ENCODE data around the gene PLVAP.

The PLVAP gene

GRCh38 chr19:17338433-17339078 is 38.6 kb downstream of the PLVAP start:
- peak overlapping the region in 2 of 21 experiments; percentile 93 to 94 for H3K27ac ChIP-seq
- peak overlapping the region in 5 of 7 experiments; percentile 55 to 84 (median 78) for H3K4me3 ChIP-seq

- H3K4me3 ChIP-seq: peak overlapping the region; percentile 53 to 84 (median 72)
- H3K27ac ChIP-seq: peak overlapping the region in 20 of 21 experiments; percentile 54 to 98 (median 92)
Observed at GRCh38 chr19:17337675-17338432, 39.3 kb downstream of the PLVAP start.

GRCh38 chr19:17336872-17337674 is 40.1 kb downstream of the PLVAP start, which contains the start of gene GTPBP3:
GTPBP3 (plus strand) TSS chr19:17337553; CDS start chr19:17337612, 59 bp downstream.
- Histone ChIP-seq H3K27ac (peak within 1 kb of the TSS; percentile 56 to 98 (median 93)), H3K4me3 (peak within 1 kb of the TSS; percentile 53 to 84 (median 72))

- Histone ChIP-seq H3K4me3 (peak overlapping the region in 1 of 7 experiments; percentile 53), H3K27ac (peak overlapping the region in 12 of 21 experiments; percentile 16 to 94 (median 85))
Observed at GRCh38 chr19:17335575-17335974, 41.6 kb downstream of the PLVAP start.

- Histone ChIP-seq H3K4me3 (peak within 1 kb of the TSS; percentile 48 to 92 (median 58)), H3K27ac (peak within 1 kb of the TSS in 20 of 21 experiments; percentile 44 to 94 (median 82))
Observed at GRCh38 chr19:17334414-17335409, 42.4 kb downstream of the PLVAP start, which contains the start of gene ANO8. ANO8 (minus strand) TSS chr19:17334855; CDS start chr19:17334670, 185 bp downstream.

- Histone ChIP-seq H3K4me3 (peak overlapping the region; percentile 48 to 92 (median 58)), H3K27ac (peak overlapping the region in 20 of 21 experiments; percentile 44 to 94 (median 81))
Observed at GRCh38 chr19:17333611-17334413, 43.3 kb downstream of the PLVAP start.

- H3K4me3 ChIP-seq: peak overlapping the region in 1 of 7 experiments; percentile 48
- H3K27ac ChIP-seq: peak overlapping the region in 1 of 21 experiments; percentile 73
Observed at GRCh38 chr19:17332677-17333581, 44.2 kb downstream of the PLVAP start.

GRCh38 chr19:17332360-17332676 is 44.8 kb downstream of the PLVAP start:
- no peak overlapping the region for H3K4me3 ChIP-seq

GRCh38 chr19:17331045-17331558 is 46.0 kb downstream of the PLVAP start:
- no peak overlapping the region for H3K4me3 ChIP-seq
- no peak overlapping the region for H3K27ac ChIP-seq

More at GRCh38 chr19:17332360-17332676, 44.8 kb downstream of the PLVAP start:
- no peak overlapping the region for H3K27ac ChIP-seq

GRCh38 chr19:17330262-17331044 is 46.7 kb downstream of the PLVAP start:
- Histone ChIP-seq H3K4me3 (no peak overlapping the region), H3K27ac (no peak overlapping the region)

GRCh38 chr19:17329366-17330261 is 47.5 kb downstream of the PLVAP start:
- H3K27ac ChIP-seq: no peak overlapping the region
- peak overlapping the region in 6 of 7 experiments; percentile 4 to 49 (median 26) for H3K4me3 ChIP-seq

GRCh38 chr19:17328517-17329365 is 48.4 kb downstream of the PLVAP start:
- Histone ChIP-seq H3K4me3 (peak overlapping the region; percentile 21 to 49 (median 30)), H3K27ac (peak overlapping the region in 15 of 21 experiments; percentile 5 to 75 (median 47))

GRCh38 chr19:17327654-17328516 is 49.3 kb downstream of the PLVAP start:
- peak overlapping the region in 15 of 21 experiments; percentile 5 to 75 (median 47) for H3K27ac ChIP-seq
- peak overlapping the region; percentile 21 to 49 (median 30) for H3K4me3 ChIP-seq

Measured in skin epidermis (tissue), 12 donors.